ENCODE measurements around the gene SLC7A1.

- no peak for TF ChIP-seq EZH2 (IDR thresholded peaks at IDR 0.05; ENCODE audit: insufficient read depth, low read length)
- no peak for TF ChIP-seq CTCF (IDR thresholded peaks at IDR 0.05; ENCODE audit: insufficient read depth, low read depth, low read length)
These were observed 135.6 kb downstream of the SLC7A1 start for GRCh38 chr13:29459813-29460355.
